ENCODE data around the gene KDM5A. TPM values are rescaled to one million over a fixed set of nuclear protein-coding genes. Genes with fewer than 3 reads are reported as not detected.

Gene KDM5A
- total RNA-seq, 1 donor from 2014 or later = 76.7 TPM

- Mint-ChIP-seq H3K9me3 (peaks cover 11% of the 10 kb centered on the region), H3K27me3 (peaks cover 18% of the 10 kb centered on the region), H3K27ac (no peak overlapping the region), H3K36me3 (peaks cover 12% of the 10 kb centered on the region), H3K4me3 (no peak overlapping the region), H3K4me1 (ENCODE audit: unreplicated experiment) (peaks cover 4% of the 10 kb centered on the region)
- no peak for TF ChIP-seq CTCF (conservative IDR thresholded peaks at IDR 0.05)
- peak; percentile 2 for DNase-seq (ENCODE audit: extremely low spot score, unreplicated experiment)
Measured at GRCh38 chr12:234019-234418, 155.1 kb downstream of the KDM5A start.

- no peak for TF ChIP-seq CTCF (conservative IDR thresholded peaks at IDR 0.05)
- Mint-ChIP-seq H3K27ac (no peak overlapping the region), H3K4me3 (no peak overlapping the region), H3K36me3 (peaks cover 12% of the 10 kb centered on the region), H3K27me3 (peaks cover 23% of the 10 kb centered on the region), H3K4me1 (ENCODE audit: unreplicated experiment) (peaks cover 7% of the 10 kb centered on the region), H3K9me3 (peaks cover 11% of the 10 kb centered on the region)
- DNase-seq (ENCODE audit: extremely low spot score, unreplicated experiment) = peak; percentile 20
Measured at GRCh38 chr12:233615-233968, 155.5 kb downstream of the KDM5A start.

- Mint-ChIP-seq H3K36me3 (peaks cover 12% of the 10 kb centered on the region), H3K27me3 (peaks cover 28% of the 10 kb centered on the region), H3K27ac (no peak overlapping the region), H3K9me3 (peaks cover 11% of the 10 kb centered on the region), H3K4me1 (ENCODE audit: unreplicated experiment) (peaks cover 8% of the 10 kb centered on the region), H3K4me3 (no peak overlapping the region)
- TF ChIP-seq CTCF (conservative IDR thresholded peaks at IDR 0.05) = no peak
- peak; percentile 52 for DNase-seq (ENCODE audit: extremely low spot score, unreplicated experiment)
Measured at GRCh38 chr12:232731-233614, 156.1 kb downstream of the KDM5A start.

DNA sequence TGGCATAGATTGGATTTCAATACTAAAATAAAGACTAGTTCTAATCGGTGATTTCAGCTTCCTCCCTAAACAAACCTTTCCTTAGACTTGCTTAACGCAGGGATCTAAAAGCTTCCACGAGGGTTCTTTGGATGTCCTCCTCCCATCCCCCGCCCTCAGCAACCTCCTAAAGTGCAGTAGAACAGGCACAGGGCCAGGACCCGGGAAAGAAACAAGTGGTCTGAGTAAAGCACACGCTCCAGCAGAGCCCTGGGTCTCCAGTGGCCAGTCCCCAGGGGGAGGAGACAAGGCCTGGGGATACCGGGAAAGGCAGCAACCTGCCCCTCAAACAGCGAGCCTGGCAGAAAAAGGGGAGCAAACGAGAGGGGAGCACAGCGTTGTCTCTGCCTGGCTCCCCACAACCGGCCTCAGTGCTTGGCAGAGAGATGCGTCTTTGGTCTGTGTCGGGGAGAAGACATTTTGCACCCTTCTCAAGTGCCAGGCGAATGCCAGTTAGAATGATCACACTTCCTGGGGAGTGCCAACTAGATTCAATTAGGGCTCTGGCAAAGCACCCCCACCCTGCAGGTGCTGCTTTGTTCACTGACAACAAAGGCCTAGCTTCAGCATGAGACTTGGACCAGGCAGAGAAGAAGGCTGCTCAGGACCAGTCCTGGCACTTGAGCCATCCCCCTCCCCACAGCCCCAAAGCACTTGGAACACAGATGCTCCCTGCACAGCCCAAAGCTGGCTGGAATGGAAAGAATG is 158.0 kb downstream of the KDM5A start:
- no peak overlapping the region for H3K27ac Mint-ChIP-seq
- peak; percentile 50 for DNase-seq (ENCODE audit: extremely low spot score, unreplicated experiment)

More for the DNA sequence above, 158.0 kb downstream of the KDM5A start:
- Mint-ChIP-seq H3K27me3 (peaks cover 35% of the 10 kb centered on the region), H3K4me3 (no peak overlapping the region), H3K36me3 (peaks cover 7% of the 10 kb centered on the region), H3K9me3 (peaks cover 4% of the 10 kb centered on the region), H3K4me1 (ENCODE audit: unreplicated experiment) (peaks cover 8% of the 10 kb centered on the region)
- no peak for TF ChIP-seq CTCF (conservative IDR thresholded peaks at IDR 0.05)

Other genes starting within 250 kb of the KDM5A start
- gene SLC6A12, start 175.2 kb downstream of the KDM5A start, total RNA-seq (ENCODE audit: low replicate concordance) = 2.1 and 3.0 TPM in 2 replicates
- gene SLC6A13, start 126.5 kb downstream of the KDM5A start, total RNA-seq (ENCODE audit: low replicate concordance) = 5.5 and 7.0 TPM in 2 replicates
- 17.8 and 24.1 TPM in 2 replicates for gene CCDC77, start 12.3 kb upstream of the KDM5A start, total RNA-seq (ENCODE audit: low replicate concordance)
- 32.5 and 103 TPM in 2 replicates for gene B4GALNT3, start 70.6 kb upstream of the KDM5A start, total RNA-seq (ENCODE audit: low replicate concordance)